Measurements from ENCODE around the gene ZNF579. TPM values are rescaled to one million over a fixed set of nuclear protein-coding genes. Genes with fewer than 3 reads are reported as not detected.

ZNF579 gene
- total RNA-seq, 1 experiment from 2014 or later, result 19.9 TPM

GRCh38 chr19:55617426-55617825, 36.8 kb upstream of the ZNF579 start:
- no peak overlapping the region for H3K56ac ChIP-seq (ENCODE audit: insufficient read length, low read depth, low read length)
- H3K18ac ChIP-seq (ENCODE audit: insufficient read length, low read depth, low read length), result no peak overlapping the region
- H2BK5ac ChIP-seq (ENCODE audit: insufficient read length, low read length), result no peak overlapping the region
- no peak overlapping the region for H3K4ac ChIP-seq (ENCODE audit: low read depth, low read length)
- no peak for TF ChIP-seq CTCF (conservative IDR thresholded peaks at IDR 0.05)
- H2BK12ac ChIP-seq (ENCODE audit: insufficient read length, low read depth, low read length), result no peak overlapping the region
- Mint-ChIP-seq H3K36me3 (ENCODE audit: insufficient read depth in 1 of 3, low read depth in 3 of 3) (peaks cover 22 to 46% (median 46%) of the 10 kb centered on the region in 3 experiments), H3K4me3 (no peak overlapping the region), H3K27me3 (ENCODE audit: low read depth) (peaks cover 2% of the 10 kb centered on the region), H3K4me1 (peaks cover 0 to 2% of the 10 kb centered on the region in 2 experiments; a peak in 1 of 4 replicates), H3K9me3 (no peaks in the 10 kb centered on the region; a peak in 1 of 5 replicates), H3K27ac (no peak overlapping the region; a peak in 2 of 7 replicates)
- H3K27ac ChIP-seq (ENCODE audit: insufficient read length, low read depth, low read length), result no peak overlapping the region
- no peak overlapping the region for H3K4me2 ChIP-seq (ENCODE audit: insufficient read depth, insufficient read length, low read length)
- no peaks in the 10 kb centered on the region for H3K4me1 ChIP-seq (ENCODE audit: insufficient read depth, low read length)
- H2BK20ac ChIP-seq (ENCODE audit: low read depth, low read length, poor library complexity, severe bottlenecking), result no peak overlapping the region
- H3K23ac ChIP-seq (ENCODE audit: insufficient read length, low read depth, low read length), result no peak overlapping the region
- no peak overlapping the region for H4K91ac ChIP-seq (ENCODE audit: insufficient read length, low read depth, low read length)
- H3K27me3 ChIP-seq (ENCODE audit: insufficient read depth, low read length), result no peaks in the 10 kb centered on the region
- H3K23me2 ChIP-seq (ENCODE audit: insufficient read length, low read depth, low read length, poor library complexity, severe bottlenecking), result no peaks in the 10 kb centered on the region
- no peak overlapping the region for H2AFZ ChIP-seq (ENCODE audit: low read length)
- no peak for DNase-seq
- H3T11ph ChIP-seq (ENCODE audit: low read length), result no peak overlapping the region
- no peaks in the 10 kb centered on the region for H4K20me1 ChIP-seq (ENCODE audit: control insufficient read depth, insufficient read depth, insufficient read length)
- no peak overlapping the region for H2AK5ac ChIP-seq (ENCODE audit: insufficient read length, low read length)
- no peaks in the 10 kb centered on the region for H3K79me1 ChIP-seq (ENCODE audit: insufficient read depth, low read depth, low read length, poor library complexity, severe bottlenecking)
- H3K14ac ChIP-seq (ENCODE audit: insufficient read depth, low read length), result no peak overlapping the region
- no peaks in the 10 kb centered on the region for H3K9me3 ChIP-seq (ENCODE audit: control insufficient read depth, low read depth, low read length)
- H2BK15ac ChIP-seq (ENCODE audit: low read depth, low read length), result no peak overlapping the region
- WGBS (ENCODE audit: extremely low coverage, insufficient read length, low lambda C conversion rate), result no CpG with 5 or more reads among the region's 8 CpGs
- H4K5ac ChIP-seq (ENCODE audit: insufficient read length, low read depth, low read length), result no peak overlapping the region
- H3K79me2 ChIP-seq (ENCODE audit: insufficient read depth, low read length), result no peaks in the 10 kb centered on the region
- no peak overlapping the region for H4K8ac ChIP-seq (replicated peaks; ENCODE audit: insufficient read length, low read depth, low read length)
- no peak overlapping the region for H3K9ac ChIP-seq (ENCODE audit: extremely low read depth, insufficient read length, low read length)
- H2BK120ac ChIP-seq (ENCODE audit: low read depth, low read length, poor library complexity, severe bottlenecking), result no peak overlapping the region

All from H9 (cell line).